HG03558 (cell line): ENCODE results near the gene RIPOR3.

Experiments
- ATAC-seq: cut with Tn5 transposase; IDR thresholded peaks from one replicate; pipeline ENCODE4 v1.9.1; 2021; ENCODE audit warnings: moderate number of reproducible peaks; ENCODE audit not compliant: unreplicated experiment; ENCODE audit errors: extremely low read depth

RIPOR3 gene

GRCh38 chr20:50595433-50595895, 95.9 kb downstream of the RIPOR3 start:
- ATAC-seq = no peak

DNA sequence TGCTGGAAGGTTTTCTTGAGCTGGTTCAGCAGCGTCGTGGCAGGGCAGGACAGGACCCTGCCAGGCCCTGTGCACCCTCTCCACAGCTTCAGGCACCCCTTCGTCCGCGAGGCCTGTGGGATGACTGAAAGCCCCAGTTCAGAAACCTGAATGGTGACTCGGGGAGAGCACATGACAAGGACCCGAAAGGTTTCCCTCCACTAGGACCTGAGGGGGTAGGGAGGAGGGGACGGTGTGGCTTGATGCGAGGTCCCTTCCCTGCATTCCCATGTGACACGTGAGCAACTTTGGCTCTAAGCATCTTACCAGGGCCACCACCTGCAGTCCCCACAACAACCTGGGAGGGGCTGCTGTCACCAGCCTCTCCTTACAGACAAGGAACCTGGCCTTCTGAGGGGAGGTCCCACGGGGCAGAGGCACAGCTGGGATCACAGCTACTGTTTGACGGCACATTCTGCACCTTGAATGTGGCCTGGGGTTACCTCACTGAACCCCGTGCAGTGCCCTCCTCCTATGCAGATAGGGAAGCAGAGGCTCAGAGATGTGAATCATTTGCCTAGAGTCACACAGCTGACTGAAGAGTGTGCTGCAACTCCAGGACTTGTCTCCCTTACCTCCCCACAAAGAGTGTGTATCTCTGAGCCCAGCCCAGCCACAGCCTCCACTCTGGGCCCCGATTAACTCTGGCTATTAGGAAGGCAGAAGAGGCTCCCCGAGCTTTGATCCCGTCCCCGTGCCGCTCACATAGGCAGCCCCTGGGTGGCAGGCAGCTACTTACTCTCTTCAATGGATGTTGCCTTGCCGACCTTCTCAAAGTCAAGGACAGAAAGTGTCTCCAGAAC, 96.5 kb downstream of the RIPOR3 start:
- no peak for ATAC-seq

GRCh38 chr20:50594231-50594590, 97.1 kb downstream of the RIPOR3 start:
- no peak for ATAC-seq

- ATAC-seq = no peak
Observed at GRCh38 chr20:50593005-50593335, 98.4 kb downstream of the RIPOR3 start.

DNA sequence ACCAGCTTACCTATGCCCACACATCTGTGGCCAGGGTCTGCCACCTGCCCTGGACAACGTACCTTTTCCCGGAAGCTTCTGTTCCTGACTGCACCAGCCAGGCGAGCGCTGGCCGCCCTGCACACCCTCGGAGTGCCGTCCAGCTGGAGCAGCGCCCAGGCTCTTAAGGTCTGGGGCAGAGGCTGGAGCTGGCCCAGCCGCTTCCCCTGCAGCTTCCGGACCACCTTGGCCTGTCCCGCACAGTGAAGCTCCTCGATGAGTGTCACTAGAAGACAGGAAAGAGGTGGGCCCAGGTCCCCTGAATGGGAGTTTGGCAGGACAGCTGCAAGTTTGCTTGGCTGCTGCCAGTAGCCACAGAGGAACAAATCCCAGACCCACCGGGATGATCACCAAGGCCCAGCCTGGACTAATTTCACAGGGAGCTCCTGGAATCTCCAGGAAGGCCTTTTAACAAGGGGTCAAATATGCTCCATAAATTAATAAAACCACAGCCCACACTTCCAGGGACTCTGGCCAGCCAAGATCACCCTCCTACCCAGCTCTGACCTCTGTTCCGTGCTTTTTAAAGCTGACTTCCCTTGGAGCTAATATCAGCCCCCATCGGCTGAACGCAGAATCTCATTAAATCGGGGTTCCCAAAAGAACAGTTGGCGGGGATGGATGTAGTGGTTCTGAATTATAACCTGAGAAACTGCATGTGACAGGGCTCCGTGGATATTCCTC, 98.9 kb downstream of the RIPOR3 start:
- ATAC-seq = no peak

- ATAC-seq = no peak
Observed at GRCh38 chr20:50591233-50591852, 100.0 kb downstream of the RIPOR3 start.

GRCh38 chr20:50590348-50590664, 101.0 kb downstream of the RIPOR3 start:
- ATAC-seq = no peak

DNA sequence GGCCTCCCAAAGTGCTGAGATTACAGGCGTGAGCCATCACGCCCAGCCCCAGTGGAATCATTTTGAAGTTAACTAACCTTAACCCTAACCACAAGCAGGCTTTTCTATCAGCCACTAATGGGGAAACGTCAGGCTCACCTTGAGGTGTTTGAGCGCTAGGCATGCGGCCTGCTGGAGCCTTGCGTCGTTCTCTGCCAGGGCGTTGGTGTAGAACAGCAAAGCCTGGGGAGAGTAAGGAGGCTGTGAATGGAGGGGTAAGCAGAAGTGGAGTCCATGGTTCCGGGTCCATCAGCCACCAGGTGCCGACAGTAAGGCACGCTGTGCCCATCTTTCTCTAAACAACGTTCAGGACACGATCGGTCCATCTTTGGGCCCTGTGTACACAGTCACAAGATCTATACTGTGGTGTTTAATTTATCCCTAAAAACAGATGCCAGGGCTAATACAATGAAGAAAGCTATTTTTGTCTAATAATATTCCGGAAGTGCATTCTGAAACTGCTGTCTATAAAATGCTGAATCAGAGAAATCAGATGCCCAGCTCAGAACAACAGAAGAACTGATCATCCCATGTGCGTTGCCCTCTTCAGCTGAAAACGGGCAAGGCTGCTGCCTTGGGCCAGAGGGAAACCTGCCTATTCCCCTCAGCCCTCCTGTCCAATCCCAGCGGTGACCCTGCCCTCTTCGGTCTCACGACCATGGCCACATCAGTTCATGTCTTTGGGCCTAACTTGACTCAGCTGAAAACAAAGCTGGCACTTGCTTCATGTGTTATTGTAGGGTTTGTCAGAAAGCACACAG, 101.6 kb downstream of the RIPOR3 start:
- no peak for ATAC-seq

- no peak for ATAC-seq
Observed at GRCh38 chr20:50588034-50588736, 103.2 kb downstream of the RIPOR3 start.

DNA sequence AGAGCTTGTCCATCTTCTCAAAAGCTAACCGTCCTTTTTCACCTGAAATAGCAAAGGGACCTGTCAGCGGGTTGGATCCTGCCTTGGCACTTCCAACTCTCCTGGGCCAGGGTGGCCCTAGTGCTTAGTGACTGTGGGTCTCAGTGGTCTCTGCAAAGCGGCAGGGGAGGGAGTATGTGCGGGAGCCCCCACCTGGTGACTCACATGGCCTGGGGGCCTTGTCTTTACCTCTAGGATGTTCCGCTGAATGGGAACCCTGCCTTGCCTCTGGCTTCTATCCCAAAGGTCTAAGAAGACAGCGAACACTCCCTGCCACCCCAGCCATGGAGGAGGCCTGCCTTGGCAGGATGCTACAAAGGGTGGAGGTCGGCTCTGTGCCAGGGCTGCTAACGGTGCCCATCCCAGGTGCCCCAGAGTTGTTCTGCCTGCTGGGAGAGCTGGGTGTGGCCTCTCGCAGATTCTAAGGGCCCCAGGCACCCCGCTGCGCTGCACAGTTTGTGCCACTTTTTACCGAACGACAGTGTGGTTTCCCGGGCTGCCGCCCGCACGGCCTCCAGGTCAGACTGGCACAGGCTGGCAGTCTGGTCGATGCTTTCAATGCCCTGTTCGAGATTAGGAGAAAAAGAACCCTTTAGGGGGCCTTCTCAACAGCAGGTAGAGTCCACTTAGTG, 103.9 kb downstream of the RIPOR3 start:
- ATAC-seq = no peak

DNA sequence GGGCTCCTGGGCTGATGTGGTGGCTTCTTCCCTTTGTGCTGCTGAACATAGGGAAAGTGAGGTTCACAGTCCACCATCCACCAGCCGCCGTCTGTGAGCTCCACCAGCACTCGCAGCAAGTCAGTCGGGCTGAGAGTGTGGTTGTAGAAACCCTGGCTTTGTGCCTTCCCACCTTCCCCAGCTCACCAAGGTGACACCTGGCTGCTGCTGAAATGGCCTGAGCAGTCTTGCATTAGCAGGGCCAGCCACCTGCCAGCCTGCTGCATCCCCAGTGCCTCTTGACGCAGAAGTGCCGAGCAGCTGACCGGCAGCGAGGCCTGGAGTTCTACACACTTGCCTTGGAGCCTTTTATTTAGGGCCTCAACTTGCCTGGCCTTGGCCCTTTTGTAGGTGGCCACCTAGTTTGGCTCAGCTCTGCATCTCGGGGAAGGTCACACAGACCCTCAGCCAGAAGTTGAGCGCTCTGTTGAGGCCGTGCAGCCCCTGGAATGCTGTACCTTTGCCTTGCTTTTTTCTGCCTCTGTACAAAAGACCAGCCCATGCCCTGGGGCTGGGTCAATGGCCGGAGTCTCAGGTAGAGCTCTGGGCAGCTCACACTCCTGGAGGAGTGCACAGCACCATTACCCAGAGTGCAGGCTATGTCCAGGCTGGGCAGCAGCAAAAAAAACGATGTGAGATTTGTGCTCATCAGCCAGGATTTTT, 104.7 kb downstream of the RIPOR3 start:
- no peak for ATAC-seq

GRCh38 chr20:50585678-50586077, 105.7 kb downstream of the RIPOR3 start:
- ATAC-seq = no peak

DNA sequence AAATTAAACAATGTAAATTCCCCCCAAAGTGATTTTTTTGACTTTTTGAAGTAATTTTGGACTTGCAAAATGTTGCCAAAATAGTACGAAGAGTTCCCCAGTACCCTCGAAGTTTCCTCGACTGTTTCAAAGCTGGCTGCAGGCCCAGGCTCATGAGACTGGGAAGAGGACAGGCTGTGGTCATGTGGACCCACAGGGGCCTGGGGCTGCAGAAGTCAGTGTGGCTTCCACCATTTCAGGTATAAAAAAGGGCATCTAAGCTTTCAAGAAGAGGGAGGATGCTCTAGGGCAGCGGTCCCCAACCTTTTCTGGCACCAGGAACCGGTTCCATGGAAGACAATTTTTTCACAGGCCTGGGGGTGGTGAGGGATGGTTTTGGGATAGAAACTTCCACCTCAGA, 106.1 kb downstream of the RIPOR3 start:
- no peak for ATAC-seq

DNA sequence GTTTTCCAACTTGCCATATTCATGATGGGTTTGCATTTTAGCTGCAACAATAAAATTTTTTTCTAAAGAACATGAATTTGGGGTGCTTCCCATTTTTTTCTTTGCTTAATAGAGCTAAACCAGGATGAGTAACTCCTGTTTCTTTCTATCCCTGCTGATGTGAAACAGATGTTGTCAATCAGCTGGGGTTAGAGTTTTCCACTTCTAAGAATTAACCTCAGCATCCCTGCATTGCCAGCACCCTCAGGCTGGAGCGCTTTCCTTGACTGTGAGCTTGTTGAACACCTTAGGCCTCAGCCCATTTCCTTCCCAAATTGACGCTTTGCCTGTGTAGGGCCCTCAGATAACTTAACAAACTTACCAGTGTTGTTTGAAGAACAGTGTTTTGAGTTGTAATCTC, 106.7 kb downstream of the RIPOR3 start:
- no peak for ATAC-seq

DNA sequence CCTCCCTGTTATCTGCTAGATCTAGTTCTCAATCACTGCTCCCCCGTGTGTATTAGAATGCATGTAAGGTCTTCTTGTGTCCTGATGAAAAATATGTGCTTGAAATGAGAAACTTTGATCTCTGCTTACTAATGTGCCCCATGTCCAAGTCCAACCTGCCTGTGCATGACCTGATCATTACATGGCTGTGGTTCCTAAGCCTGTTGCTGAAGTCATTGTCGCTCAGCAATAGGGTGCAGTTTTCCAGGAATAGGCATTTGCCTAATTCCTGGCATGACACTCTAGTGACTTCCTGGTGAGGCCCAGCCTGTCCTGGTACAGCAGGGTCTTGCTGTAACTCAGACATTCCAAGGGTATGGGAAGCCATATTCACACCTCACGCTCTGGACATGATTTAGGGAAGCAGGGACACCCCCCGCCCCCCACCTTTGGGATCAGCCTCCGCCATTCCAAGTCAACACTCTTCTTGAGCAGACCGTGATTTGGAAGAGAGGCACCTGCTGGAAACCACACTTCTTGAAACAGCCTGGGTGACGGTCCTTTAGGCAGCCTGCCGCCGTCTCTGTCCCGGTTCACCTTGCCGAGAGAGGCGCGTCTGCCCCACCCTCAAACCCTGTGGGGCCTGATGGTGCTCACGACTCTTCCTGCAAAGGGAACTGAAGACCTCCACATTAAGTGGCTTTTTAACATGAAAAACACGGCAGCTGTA, 107.7 kb downstream of the RIPOR3 start:
- no peak for ATAC-seq

- ATAC-seq = no peak
Observed at GRCh38 chr20:50582591-50583234, 108.6 kb downstream of the RIPOR3 start.

- no peak for ATAC-seq
Observed at GRCh38 chr20:50582092-50582491, 109.2 kb downstream of the RIPOR3 start.
